ENCODE measurements around the gene PHACTR2. TPM values are rescaled to one million over a fixed set of nuclear protein-coding genes. Genes with fewer than 3 reads are reported as not detected.

PHACTR2 gene
- total and polyA plus RNA-seq, 2 of the 13 experiments (the other 11 are each of a cell fraction or from before 2014, with no cell fraction given): 11.3 to 28.2 TPM

DNA sequence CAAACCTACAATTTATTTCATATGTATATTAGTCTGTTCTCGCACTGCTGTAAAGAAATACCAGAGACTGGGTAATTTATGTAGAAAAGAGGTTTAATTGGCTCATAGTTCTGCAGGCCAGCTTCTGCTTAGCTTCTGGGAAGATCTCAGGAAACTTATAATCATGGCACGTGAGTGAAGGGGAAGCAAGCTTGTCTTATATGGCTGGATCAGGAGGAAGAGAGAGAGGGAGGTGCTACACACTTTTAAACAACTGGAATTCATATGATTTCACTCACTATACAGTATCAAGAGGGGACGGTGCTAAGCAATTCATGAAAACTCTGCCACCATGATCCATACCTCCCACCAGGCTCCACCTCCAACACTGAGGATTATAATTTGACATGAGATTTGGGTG, 29.9 kb downstream of the PHACTR2 start (continued):
- TF ChIP-seq, protein P1, sequence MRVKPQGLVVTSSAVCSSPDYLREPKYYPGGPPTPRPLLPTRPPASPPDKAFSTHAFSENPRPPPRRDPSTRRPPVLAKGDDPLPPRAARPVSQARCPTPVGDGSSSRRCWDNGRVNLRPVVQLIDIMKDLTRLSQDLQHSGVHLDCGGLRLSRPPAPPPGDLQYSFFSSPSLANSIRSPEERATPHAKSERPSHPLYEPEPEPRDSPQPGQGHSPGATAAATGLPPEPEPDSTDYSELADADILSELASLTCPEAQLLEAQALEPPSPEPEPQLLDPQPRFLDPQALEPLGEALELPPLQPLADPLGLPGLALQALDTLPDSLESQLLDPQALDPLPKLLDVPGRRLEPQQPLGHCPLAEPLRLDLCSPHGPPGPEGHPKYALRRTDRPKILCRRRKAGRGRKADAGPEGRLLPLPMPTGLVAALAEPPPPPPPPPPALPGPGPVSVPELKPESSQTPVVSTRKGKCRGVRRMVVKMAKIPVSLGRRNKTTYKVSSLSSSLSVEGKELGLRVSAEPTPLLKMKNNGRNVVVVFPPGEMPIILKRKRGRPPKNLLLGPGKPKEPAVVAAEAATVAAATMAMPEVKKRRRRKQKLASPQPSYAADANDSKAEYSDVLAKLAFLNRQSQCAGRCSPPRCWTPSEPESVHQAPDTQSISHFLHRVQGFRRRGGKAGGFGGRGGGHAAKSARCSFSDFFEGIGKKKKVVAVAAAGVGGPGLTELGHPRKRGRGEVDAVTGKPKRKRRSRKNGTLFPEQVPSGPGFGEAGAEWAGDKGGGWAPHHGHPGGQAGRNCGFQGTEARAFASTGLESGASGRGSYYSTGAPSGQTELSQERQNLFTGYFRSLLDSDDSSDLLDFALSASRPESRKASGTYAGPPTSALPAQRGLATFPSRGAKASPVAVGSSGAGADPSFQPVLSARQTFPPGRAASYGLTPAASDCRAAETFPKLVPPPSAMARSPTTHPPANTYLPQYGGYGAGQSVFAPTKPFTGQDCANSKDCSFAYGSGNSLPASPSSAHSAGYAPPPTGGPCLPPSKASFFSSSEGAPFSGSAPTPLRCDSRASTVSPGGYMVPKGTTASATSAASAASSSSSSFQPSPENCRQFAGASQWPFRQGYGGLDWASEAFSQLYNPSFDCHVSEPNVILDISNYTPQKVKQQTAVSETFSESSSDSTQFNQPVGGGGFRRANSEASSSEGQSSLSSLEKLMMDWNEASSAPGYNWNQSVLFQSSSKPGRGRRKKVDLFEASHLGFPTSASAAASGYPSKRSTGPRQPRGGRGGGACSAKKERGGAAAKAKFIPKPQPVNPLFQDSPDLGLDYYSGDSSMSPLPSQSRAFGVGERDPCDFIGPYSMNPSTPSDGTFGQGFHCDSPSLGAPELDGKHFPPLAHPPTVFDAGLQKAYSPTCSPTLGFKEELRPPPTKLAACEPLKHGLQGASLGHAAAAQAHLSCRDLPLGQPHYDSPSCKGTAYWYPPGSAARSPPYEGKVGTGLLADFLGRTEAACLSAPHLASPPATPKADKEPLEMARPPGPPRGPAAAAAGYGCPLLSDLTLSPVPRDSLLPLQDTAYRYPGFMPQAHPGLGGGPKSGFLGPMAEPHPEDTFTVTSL (CRISPR knock-in tag; IDR thresholded peaks at IDR 0.05; ENCODE audit: borderline replicate concordance): no peak
- TF ChIP-seq PRMT3 (CRISPR knock-in tag; IDR thresholded peaks at IDR 0.05; ENCODE audit: borderline replicate concordance, low read depth): no peak
- TF ChIP-seq ARNTL (CRISPR knock-in tag; IDR thresholded peaks at IDR 0.05): no peak
- no peak for TF ChIP-seq SMAD9 (CRISPR knock-in tag; IDR thresholded peaks at IDR 0.05)
- TF ChIP-seq, protein P2, sequence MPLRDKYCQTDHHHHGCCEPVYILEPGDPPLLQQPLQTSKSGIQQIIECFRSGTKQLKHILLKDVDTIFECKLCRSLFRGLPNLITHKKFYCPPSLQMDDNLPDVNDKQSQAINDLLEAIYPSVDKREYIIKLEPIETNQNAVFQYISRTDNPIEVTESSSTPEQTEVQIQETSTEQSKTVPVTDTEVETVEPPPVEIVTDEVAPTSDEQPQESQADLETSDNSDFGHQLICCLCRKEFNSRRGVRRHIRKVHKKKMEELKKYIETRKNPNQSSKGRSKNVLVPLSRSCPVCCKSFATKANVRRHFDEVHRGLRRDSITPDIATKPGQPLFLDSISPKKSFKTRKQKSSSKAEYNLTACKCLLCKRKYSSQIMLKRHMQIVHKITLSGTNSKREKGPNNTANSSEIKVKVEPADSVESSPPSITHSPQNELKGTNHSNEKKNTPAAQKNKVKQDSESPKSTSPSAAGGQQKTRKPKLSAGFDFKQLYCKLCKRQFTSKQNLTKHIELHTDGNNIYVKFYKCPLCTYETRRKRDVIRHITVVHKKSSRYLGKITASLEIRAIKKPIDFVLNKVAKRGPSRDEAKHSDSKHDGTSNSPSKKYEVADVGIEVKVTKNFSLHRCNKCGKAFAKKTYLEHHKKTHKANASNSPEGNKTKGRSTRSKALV (CRISPR knock-in tag; IDR thresholded peaks at IDR 0.05): no peak
- no peak for TF ChIP-seq AHR (CRISPR knock-in tag; IDR thresholded peaks at IDR 0.05)
- no peak for TF ChIP-seq ZNF30 (CRISPR knock-in tag; IDR thresholded peaks at IDR 0.05)
- TF ChIP-seq ZNF530 (CRISPR knock-in tag; IDR thresholded peaks at IDR 0.05; ENCODE audit: low read depth): no peak
- TF ChIP-seq SIN3A (IDR thresholded peaks at IDR 0.05; ENCODE audit: borderline replicate concordance, low read depth, low read length): no peak
- TF ChIP-seq TP53 (CRISPR knock-in tag; conservative IDR thresholded peaks at IDR 0.05): no peak
- TF ChIP-seq ZFAT (CRISPR knock-in tag; conservative IDR thresholded peaks at IDR 0.05): no peak
- TF ChIP-seq ZNF547 (CRISPR knock-in tag; IDR thresholded peaks at IDR 0.05): no peak
- TF ChIP-seq, protein P3, sequence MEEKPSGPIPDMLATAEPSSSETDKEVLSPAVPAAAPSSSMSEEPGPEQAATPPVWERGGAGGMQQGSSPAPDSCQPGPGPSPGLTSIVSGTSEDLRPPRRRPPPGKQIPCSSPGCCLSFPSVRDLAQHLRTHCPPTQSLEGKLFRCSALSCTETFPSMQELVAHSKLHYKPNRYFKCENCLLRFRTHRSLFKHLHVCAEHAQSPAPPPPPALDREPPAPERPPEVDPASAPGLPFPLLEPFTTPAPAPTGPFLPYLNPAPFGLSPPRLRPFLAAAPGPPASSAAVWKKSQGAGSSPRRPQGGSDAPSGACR (CRISPR knock-in tag; IDR thresholded peaks at IDR 0.05): no peak
- TF ChIP-seq ZBTB46 (CRISPR knock-in tag; IDR thresholded peaks at IDR 0.05; ENCODE audit: borderline replicate concordance): no peak
- TF ChIP-seq, protein P4, sequence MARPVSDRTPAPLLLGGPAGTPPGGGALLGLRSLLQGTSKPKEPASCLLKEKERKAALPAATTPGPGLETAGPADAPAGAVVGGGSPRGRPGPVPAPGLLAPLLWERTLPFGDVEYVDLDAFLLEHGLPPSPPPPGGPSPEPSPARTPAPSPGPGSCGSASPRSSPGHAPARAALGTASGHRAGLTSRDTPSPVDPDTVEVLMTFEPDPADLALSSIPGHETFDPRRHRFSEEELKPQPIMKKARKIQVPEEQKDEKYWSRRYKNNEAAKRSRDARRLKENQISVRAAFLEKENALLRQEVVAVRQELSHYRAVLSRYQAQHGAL (CRISPR knock-in tag; IDR thresholded peaks at IDR 0.05; ENCODE audit: not compliant biosample characterization): no peak

Data from HepG2 (cell line).